GM10266 (cell line): ENCODE results near the gene NUDT5.

ENCODE experiments used
- DNase-seq: peaks from one replicate; pipeline ENCODE4 v3.0.0; 2012; ENCODE audit errors: extremely low spot score
- TF ChIP-seq, protein P1 (sequence below): IDR thresholded peaks from 2 replicates; pipeline ENCODE4 v1.5.1; 2012; ENCODE audit warnings: mild to moderate bottlenecking, low read depth; ENCODE audit not compliant: control insufficient read depth, insufficient read depth; ENCODE audit errors: missing control alignments

The NUDT5 gene

GRCh38 chr10:12201543-12201942 is 5.9 kb upstream of the NUDT5 start:
- TF ChIP-seq, protein P1, sequence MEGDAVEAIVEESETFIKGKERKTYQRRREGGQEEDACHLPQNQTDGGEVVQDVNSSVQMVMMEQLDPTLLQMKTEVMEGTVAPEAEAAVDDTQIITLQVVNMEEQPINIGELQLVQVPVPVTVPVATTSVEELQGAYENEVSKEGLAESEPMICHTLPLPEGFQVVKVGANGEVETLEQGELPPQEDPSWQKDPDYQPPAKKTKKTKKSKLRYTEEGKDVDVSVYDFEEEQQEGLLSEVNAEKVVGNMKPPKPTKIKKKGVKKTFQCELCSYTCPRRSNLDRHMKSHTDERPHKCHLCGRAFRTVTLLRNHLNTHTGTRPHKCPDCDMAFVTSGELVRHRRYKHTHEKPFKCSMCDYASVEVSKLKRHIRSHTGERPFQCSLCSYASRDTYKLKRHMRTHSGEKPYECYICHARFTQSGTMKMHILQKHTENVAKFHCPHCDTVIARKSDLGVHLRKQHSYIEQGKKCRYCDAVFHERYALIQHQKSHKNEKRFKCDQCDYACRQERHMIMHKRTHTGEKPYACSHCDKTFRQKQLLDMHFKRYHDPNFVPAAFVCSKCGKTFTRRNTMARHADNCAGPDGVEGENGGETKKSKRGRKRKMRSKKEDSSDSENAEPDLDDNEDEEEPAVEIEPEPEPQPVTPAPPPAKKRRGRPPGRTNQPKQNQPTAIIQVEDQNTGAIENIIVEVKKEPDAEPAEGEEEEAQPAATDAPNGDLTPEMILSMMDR = no peak
- no peak for DNase-seq

DNA sequence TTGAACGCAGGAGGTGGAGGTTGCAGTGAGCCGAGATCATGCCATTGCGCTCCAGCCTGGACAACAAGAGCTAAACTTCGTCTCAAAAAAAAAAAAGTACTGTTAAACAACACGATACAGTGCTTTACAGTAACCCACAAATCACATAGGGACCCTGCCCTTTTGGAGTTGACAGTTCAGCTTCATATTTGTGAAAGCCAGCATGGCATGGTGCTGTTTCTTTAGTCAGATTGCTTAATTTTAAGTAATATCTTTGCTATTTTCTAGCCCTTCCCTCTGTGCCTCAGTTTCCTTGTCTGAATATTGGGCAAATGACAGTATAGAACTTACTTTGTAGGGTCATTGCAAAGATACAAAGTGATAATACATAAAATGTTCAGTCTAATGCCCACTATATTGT is 5.2 kb upstream of the NUDT5 start:
- no peak for DNase-seq
- TF ChIP-seq, protein P1 = no peak

GRCh38 chr10:12198156-12198555 is 2.5 kb upstream of the NUDT5 start:
- TF ChIP-seq, protein P1 = no peak
- no peak for DNase-seq

DNA sequence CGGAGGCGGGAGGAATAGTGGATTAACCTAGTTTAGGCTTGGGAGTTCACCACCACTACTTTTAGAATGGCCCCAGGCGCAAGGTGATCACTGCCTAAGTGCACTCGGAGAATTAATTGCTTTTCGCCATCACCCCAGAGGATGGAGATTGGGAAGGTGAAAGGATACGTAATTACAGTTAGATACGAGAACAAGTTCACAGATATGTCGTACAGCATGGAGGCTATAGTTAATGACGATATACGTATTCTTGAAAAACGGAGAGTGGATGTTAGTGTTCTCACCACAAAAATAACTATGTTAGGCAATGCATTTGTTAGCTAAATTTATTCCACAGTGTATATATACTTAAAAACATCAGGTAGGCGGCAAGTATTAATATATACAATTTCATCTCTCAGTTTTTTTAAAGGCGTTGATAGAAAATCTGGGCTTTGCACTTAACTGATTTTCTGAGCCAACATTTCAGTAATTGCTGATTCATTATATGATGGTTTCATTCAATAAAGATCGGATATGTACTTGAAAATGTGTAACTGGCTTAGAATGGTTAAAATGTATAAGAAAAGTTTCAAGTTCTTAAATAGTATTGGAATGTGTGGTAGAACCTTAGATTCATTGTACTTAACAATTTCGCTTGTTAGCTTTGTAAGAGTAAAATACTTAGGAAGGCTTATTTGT is 980 bp upstream of the NUDT5 start:
- TF ChIP-seq, protein P1 = no peak
- DNase-seq = no peak

- no peak for DNase-seq
Measured at GRCh38 chr10:12195281-12195602, 449 bp downstream of the NUDT5 start.

GRCh38 chr10:12194752-12195271 is 879 bp downstream of the NUDT5 start:
- DNase-seq = no peak
- TF ChIP-seq, protein P1 = no peak

More at GRCh38 chr10:12195281-12195602, 449 bp downstream of the NUDT5 start:
- TF ChIP-seq, protein P1 = no peak

GRCh38 chr10:12193193-12193592 is 2.5 kb downstream of the NUDT5 start:
- TF ChIP-seq, protein P1 = no peak
- no peak for DNase-seq
